Subcutaneous adipose tissue (tissue), 4 donors: Measurements from ENCODE around the gene ANKRD29. TPM values are rescaled to one million over a fixed set of nuclear protein-coding genes. Genes with fewer than 3 reads are reported as not detected.

Source experiments
- CTCF ChIP-seq: fragments of 450-650 bp; IDR thresholded peaks from one replicate; pipeline ENCODE4 v1.5.1; 2016; ENCODE audit warnings: low read depth, mild to moderate bottlenecking, control low read depth, antibody characterized with exemption, moderate library complexity
- total RNA-seq, 4 donors: library from RNA; depleted of rRNA; stranded (reverse); fragments of >200 nt; gene quantifications; one replicate each; pipeline ENCODE4 v1.1.0, GENCODE V29; 2016

The ANKRD29 gene
- total RNA-seq, 4 donors from 2014 or later = 9.2 to 30.7 (median 13.1) TPM

DNA sequence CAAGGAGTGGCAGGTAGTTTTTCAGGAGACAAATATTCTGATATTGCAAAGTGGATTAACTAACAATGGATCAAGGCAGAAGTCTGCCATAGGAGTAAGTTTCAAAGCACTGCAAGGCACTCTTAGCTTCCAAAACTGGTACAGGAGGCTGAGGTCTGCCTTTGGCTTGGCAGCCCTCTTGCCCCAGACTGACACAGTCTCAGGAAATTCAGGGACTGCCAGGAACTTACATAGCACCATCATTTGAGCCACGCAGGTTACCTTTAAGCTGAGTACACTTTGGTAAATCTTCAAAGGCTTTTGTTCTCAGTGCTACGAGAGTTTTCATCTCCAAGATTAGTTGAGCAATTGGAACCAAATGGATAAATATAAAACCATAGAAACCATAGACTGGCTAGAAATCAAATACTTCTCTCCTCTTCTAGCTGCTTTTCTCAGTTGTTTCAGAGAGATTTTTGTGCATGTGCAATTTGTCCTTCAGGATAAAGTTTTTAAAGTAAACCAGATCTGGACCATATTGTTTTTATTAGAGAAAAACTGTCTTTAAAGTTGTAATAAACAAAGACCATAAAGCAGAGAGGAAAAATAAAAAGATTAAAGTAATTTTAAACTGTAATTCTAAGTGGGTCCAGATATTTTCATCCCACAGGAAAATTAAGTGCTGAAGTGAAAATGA is 18.8 kb downstream of the ANKRD29 start:
- no peak for TF ChIP-seq CTCF

DNA sequence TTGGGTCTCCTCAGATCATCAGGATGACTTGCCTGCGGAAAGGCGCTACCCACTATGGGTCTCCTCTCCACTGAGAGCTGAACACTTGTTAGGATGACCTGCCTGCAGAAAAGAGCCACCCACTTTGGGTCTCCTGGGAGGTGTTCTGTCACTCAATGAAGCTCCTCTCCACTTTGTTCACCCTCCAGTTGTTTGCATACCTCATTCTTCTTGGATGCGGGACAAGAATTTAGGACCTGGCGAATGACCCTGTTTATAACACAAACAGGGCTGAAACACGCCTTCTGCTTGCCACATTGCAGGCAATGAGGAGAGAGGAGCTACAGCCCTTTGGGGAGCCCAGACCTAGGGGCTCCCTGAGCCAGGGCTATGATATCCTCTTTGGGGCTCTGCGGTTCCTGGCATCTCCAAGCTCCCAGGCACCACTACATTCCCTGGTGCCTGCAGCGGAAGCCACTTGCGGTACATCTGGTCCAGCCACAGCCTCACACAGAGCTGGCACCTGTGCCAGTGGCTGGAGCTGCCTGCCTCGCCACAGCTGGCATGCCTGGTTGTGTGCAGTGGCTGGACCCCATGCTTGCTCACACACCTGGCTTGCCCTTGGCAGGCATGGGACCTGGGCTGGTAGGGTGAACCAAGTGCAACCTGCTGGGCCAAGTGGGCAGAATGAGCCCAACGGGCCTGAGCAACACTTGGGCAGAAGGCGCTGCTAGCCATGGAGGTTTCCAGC is 20.6 kb downstream of the ANKRD29 start:
- TF ChIP-seq CTCF = no peak

- TF ChIP-seq CTCF = no peak
Measured at GRCh38 chr18:23641143-23641720, 21.5 kb downstream of the ANKRD29 start.

DNA sequence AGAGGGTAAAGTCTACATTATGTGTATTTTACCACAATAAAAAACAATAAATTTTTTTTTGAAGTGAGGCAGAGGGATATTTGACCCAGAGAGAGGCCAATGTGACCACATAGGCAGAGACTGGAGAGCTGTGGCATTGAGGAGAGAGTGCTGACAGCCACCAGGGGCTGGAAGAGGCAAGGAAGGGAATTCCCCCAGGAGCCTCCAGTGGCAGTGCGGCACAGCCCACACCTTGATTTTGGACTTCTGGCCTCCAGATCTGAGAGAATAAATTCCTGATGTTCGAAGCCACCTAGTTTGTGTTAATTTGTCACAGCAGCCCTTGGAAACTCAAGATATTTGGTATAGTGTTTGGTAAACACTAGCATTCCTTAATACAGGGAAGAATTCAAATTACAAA is 22.7 kb downstream of the ANKRD29 start:
- TF ChIP-seq CTCF = no peak

GRCh38 chr18:23636071-23636399 is 26.7 kb downstream of the ANKRD29 start:
- TF ChIP-seq CTCF = no peak

DNA sequence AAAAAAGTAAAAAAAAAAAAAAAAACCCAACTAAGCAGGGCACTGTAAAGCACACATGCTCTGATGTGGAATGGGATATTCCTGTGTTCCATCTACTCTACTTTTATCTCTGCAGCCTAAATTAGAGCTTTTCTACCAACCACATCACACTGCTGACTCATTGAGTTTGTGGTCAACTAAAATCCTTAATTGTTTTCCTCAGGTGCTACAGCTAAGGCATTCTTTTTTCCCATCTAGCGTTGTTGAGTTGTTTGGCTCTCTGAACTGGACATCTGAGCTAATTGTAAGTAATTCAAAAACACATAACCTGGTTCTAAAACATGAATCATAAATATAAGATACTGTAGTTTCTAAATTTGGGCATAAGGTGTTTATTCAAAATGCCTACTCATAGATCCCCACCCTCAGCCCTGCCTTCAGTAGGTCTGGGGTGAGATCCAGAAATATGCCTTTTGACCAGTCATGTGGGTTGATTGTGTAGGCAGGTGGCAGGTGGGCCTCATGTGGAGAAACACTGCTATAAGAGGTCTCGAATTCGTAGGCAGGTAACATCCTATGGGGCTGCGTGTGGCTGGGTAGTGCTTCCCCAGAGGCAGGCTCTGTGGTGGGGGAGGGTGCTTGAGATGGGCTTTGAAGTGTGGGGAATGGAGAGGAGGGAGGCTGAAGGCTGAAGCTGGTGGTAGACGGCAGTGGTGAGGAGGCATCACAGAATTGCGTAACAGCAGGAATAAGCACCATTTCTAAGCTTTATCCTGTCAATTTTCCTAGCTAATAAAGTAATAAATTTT is 27.2 kb downstream of the ANKRD29 start:
- no peak for TF ChIP-seq CTCF

DNA sequence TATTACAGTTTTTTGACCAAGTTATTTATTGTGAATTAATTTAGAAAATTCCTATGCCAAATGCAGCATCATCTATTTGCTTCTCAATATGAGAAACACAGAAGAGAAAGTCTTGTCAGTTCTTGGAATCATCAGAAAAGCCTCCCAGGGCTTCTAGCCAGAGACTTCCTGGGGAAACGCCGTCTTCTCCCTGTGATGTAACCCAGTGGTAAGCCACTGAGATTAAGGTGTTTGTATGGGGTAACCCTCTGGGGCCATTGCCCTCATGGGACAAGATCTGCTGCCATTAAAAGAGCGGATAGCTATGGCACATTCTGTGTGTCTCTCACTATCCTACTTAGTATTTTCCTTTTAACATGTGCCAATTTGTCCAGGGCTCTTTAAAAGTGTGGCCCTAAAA is 28.0 kb downstream of the ANKRD29 start:
- TF ChIP-seq CTCF = no peak
